HCT116 (cell line): ENCODE measurements around the gene PPY. TPM values are rescaled to one million over a fixed set of nuclear protein-coding genes. Genes with fewer than 3 reads are reported as not detected.
"Not testable (repeated sequence)": the region's sequence is repeated elsewhere in the genome, so short reads cannot be mapped to it uniquely, and the experiment has no call there.

Experiments
- ATAC-seq: fragments of 200-7000 bp; cut with Tn5 transposase; 2 replicates; pipeline ENCODE4 v1.9.1; 2020; ENCODE audit warnings: mild to moderate bottlenecking, moderate library complexity
- BruUV-seq: library from RNA; stranded (reverse); fragments of 400-500 nt; replicated peaks from 2 replicates; lab custom pipeline; 2021; lab: Mats Ljungman, UMichigan
- CTCF ChIA-PET: fragments of 300-600 bp; sonication (Branson Sonifier 250); formaldehyde crosslinking; loops from one replicate; lab custom pipeline; 2021; ENCODE audit warnings: antibody characterized with exemption; lab: Charles Lee
- POLR2A ChIA-PET: fragments of 300-600, 350-600 bp; sonication (Branson Sonifier 250); formaldehyde crosslinking; loops from one replicate; lab custom pipeline; 2021; ENCODE audit warnings: antibody characterized with exemption; lab: Charles Lee
- RAD21 ChIA-PET, 2 experiments: fragments of 300-600 bp; sonication (Branson Sonifier 250); formaldehyde crosslinking; loops; one replicate each; lab custom pipeline; 2023; ENCODE audit warnings: low total read pairs in 2 of 2; ENCODE audit not compliant: uncharacterized antibody in 2 of 2, unreplicated experiment in 2 of 2, low non-redundant PET in 1 of 2; lab: Charles Lee
- DNase-seq: peaks from one replicate; pipeline ENCODE4 v3.0.0-alpha.2; 2010; ENCODE audit warnings: low read depth, low spot score
- H2AFZ ChIP-seq: fragments of 200-600 bp; shearing (Covaris generic), sonication (generic); 2 replicates; pipeline ENCODE4 v1.6.1; 2017; ENCODE audit warnings: low read depth, mixed run types, mixed read lengths, antibody characterized with exemption, low read length; ENCODE audit not compliant: poor library complexity, severe bottlenecking
- H3K27ac ChIP-seq: 2 replicates; pipeline ENCODE4 v1.5.1; 2012; ENCODE audit warnings: low read depth, low read length
- H3K27me3 ChIP-seq: fragments of 200-600 bp; sonication (generic); 2 replicates; pipeline ENCODE4 v1.6.1; 2016; ENCODE audit warnings: mixed run types, low read length, mixed read lengths; ENCODE audit not compliant: insufficient read depth
- H3K36me3 ChIP-seq, 2 experiments: fragments of 200-500 bp in 1 of 2; fragments of 200-600 bp in 1 of 2; sonication (Bioruptor generic) in 1 of 2; sonication (generic) in 1 of 2; 2 replicates each; pipeline versions ENCODE4 v1.5.1 to v1.6.1; 2014 to 2016; ENCODE audit warnings: low read length in 2 of 2, inconsistent platforms in 1 of 2, mixed read lengths in 1 of 2, mixed run types in 1 of 2; ENCODE audit not compliant: insufficient read depth in 2 of 2, control insufficient read depth in 1 of 2
- H3K4me1 ChIP-seq, 2 experiments: fragments of 200-600 bp in 1 of 2; sonication (generic) in 1 of 2; 2 replicates each; pipeline versions ENCODE4 v1.5.1 to v1.6.1; 2012 to 2017; ENCODE audit warnings: low read length in 2 of 2, inconsistent platforms in 1 of 2, mild to moderate bottlenecking in 1 of 2, mixed read lengths in 1 of 2, mixed run types in 1 of 2, moderate library complexity in 1 of 2; ENCODE audit not compliant: insufficient read depth in 2 of 2, control insufficient read depth in 1 of 2
- H3K4me2 ChIP-seq: fragments of 200-600 bp; sonication (generic); 2 replicates; pipeline ENCODE4 v1.6.1; 2017; ENCODE audit warnings: mixed run types, low read length, mixed read lengths
- H3K4me3 ChIP-seq, 2 experiments: fragments of 200-600 bp in 1 of 2; sonication (generic) in 1 of 2; replicated peaks in 1 of 2; 2 replicates each; pipeline ENCODE4 v1.5.1; 2011 to 2016; ENCODE audit warnings: low read length in 2 of 2, control low read depth in 1 of 2, low read depth in 1 of 2, mild to moderate bottlenecking in 1 of 2, mixed read lengths in 1 of 2, mixed run types in 1 of 2
- H3K79me2 ChIP-seq: fragments of 200-600 bp; sonication (generic); 2 replicates; pipeline ENCODE4 v1.6.1; 2017; ENCODE audit warnings: mild to moderate bottlenecking, mixed run types, low read length, moderate library complexity, mixed read lengths; ENCODE audit not compliant: insufficient read depth
- H3K9ac ChIP-seq: fragments of 200-600 bp; sonication (generic); 2 replicates; pipeline ENCODE4 v1.6.1; 2016; ENCODE audit warnings: low read length, mixed read lengths
- H3K9me2 ChIP-seq: fragments of 200-600 bp; sonication (generic), shearing (Covaris generic); 2 replicates; pipeline ENCODE4 v1.6.1; 2017; ENCODE audit warnings: mixed run types, mild to moderate bottlenecking, moderate library complexity; ENCODE audit not compliant: insufficient read depth
- H3K9me3 ChIP-seq, 2 experiments: fragments of 200-500 bp in 1 of 2; fragments of 200-600 bp in 1 of 2; sonication (Bioruptor generic) in 1 of 2; sonication (generic) in 1 of 2; 2 replicates each; pipeline ENCODE4 v1.6.1; 2014 to 2017; ENCODE audit warnings: low read length in 2 of 2, mixed read lengths in 2 of 2, inconsistent platforms in 1 of 2, low read depth in 1 of 2, mild to moderate bottlenecking in 1 of 2, mixed run types in 1 of 2, moderate library complexity in 1 of 2; ENCODE audit not compliant: control insufficient read depth in 1 of 2, insufficient read depth in 1 of 2
- H4K20me1 ChIP-seq: fragments of 200-600 bp; sonication (generic), shearing (Covaris generic); 2 replicates; pipeline ENCODE4 v1.6.1; 2017; ENCODE audit warnings: mixed run types, mild to moderate bottlenecking, moderate library complexity; ENCODE audit not compliant: insufficient read depth
- CBX3 ChIP-seq: IDR thresholded peaks from 2 replicates; pipeline ENCODE4 v1.6.1; 2012; ENCODE audit warnings: low read depth
- ELF1 ChIP-seq: IDR thresholded peaks from 2 replicates; pipeline ENCODE4 v1.6.1; 2012; ENCODE audit warnings: low read depth, borderline replicate concordance
- POLR2AphosphoS5 ChIP-seq: IDR thresholded peaks from 2 replicates; pipeline ENCODE4 v1.6.1; 2011; ENCODE audit warnings: mild to moderate bottlenecking, low read depth, low read length, moderate library complexity
- SRF ChIP-seq: IDR thresholded peaks from 2 replicates; pipeline ENCODE4 v1.6.1; 2012; ENCODE audit warnings: low read depth
- intact Hi-C: fragments of 100-400 bp; cut with micrococcal nuclease; formaldehyde crosslinking; loops from 2 replicates; pipeline ENCODE4 v1.10.0; 2022
- total RNA-seq: library from RNA; stranded (reverse); gene quantifications from one replicate; pipeline ENCODE4 v1.2.1, GENCODE V29; 2021; ENCODE audit not compliant: unreplicated experiment

The PPY gene
- total RNA-seq, 1 experiment from 2014 or later, result not detected

DNA sequence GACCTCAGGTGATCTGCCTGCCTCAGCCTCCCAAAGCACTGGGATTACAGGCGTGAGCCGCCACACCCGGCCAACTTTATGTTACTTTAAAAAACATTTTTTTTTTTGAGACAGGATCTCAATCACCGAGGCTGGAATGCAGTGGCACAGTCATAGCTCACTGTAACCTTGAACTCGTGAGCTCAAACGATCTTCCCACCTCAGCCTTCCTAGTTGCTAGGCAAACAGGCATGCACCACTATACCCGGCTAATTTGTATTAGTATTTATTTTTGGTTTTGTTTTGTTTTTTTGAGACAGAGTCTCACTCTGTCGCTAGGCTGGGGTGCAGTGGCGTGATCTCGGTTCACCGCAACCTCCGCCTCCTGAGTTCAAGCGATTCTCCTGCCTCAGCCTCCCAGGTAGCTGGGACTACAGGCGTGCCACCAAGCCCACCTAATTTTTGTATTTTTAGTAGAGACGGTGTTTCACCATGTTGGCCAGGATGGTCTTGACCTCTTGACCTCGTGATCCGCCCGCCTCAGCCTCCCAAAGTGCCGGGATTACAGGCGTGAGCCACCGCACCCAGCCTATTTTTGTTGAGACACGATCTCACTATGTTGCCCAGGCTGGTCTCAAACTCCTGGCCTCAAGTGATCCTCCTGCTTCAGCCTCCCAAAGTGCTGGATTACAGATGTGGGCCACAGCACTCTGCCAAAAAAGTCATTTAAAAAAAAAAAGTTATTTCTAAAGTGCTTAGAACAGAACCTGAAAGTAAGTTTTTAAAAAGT is 30.4 kb upstream of the PPY start:
- H3K9ac ChIP-seq, RAD21 ChIA-PET, H3K36me3 ChIP-seq, H3K79me2 ChIP-seq, H3K4me1 ChIP-seq, H3K4me3 ChIP-seq, H3K9me2 ChIP-seq, H4K20me1 ChIP-seq, H3K9me3 ChIP-seq, H2AFZ ChIP-seq, ATAC-seq, intact Hi-C loops, H3K27ac ChIP-seq, CTCF ChIA-PET, H3K27me3 ChIP-seq, BruUV-seq, POLR2A ChIA-PET, DNase-seq, H3K4me2 ChIP-seq: not testable (repeated sequence)

DNA sequence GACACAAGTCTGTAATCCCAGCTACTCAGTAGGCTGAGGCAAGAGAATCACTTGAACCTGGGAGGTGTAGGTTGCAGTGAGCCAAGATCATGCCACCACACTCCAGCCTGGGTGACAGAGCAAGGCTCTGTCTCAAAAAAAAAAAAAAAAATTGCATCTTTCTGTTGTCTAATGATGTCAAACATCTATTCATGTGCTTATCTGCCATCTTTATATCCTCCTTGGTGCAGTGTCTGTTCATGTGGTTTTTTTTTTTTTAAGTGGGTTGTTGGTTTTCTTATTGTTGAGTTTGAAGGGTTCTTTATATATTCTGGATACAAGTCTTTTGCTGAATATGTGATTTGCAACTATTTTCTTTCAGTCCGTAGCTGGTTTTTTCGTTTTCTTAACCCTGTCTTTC is 29.2 kb upstream of the PPY start:
- H2AFZ ChIP-seq, H4K20me1 ChIP-seq, H3K4me3 ChIP-seq, H3K9me2 ChIP-seq, H3K9ac ChIP-seq, intact Hi-C loops, H3K27me3 ChIP-seq, BruUV-seq, H3K79me2 ChIP-seq, POLR2A ChIA-PET, H3K27ac ChIP-seq, RAD21 ChIA-PET, H3K4me1 ChIP-seq, ATAC-seq, H3K9me3 ChIP-seq, H3K36me3 ChIP-seq, CTCF ChIA-PET, DNase-seq, H3K4me2 ChIP-seq: not testable (repeated sequence)

DNA sequence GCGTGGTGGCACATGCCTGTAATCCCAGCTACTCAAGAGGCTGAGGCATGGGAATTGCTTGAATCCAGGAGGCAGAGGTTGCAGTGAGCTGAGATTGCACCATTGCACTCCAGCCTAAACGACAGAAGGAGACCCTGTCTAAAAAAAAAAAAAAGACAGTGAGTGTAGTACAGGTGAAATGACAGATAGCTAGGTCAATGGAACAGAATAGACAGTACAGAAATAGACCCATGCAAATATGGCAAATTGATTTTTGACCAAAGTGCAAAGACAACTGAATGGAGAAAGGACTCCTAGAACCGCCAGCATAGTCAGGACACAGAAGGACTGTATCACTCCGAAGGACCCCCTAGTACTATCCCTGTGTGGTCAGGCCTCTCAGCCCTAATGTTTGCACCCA is 28.1 kb upstream of the PPY start:
- DNase-seq (no peak), ATAC-seq (no peak)
- BruUV-seq, result no TSS peak
- no peak overlapping the region for H3K9ac ChIP-seq
- no peak overlapping the region for H3K4me2 ChIP-seq
- H2AFZ ChIP-seq, result no peak overlapping the region
- H3K4me1 ChIP-seq, result no peaks in the 10 kb centered on the region; a peak in 1 of 4 replicates
- CTCF ChIA-PET, result interaction anchor here (0.7 kb wide), 1 partner anchor 92 kb away, joined by 4 read pairs; no protein-coding TSS in a partner anchor
- intact Hi-C loops, result no loop called here
- H4K20me1 ChIP-seq, result no peaks in the 10 kb centered on the region
- H3K36me3 ChIP-seq, result no peaks in the 10 kb centered on the region
- H3K9me2 ChIP-seq, result no peaks in the 10 kb centered on the region
- no peak overlapping the region for H3K4me3 ChIP-seq
- TF ChIP-seq SRF (no peak), ELF1 (no peak), POLR2AphosphoS5 (no peak), CBX3 (no peak)
- no peak overlapping the region for H3K27ac ChIP-seq
- H3K27me3 ChIP-seq, result no peaks in the 10 kb centered on the region
- RAD21 ChIA-PET, result no interaction called here
- POLR2A ChIA-PET, result no interaction called here
- H3K79me2 ChIP-seq, result no peaks in the 10 kb centered on the region
- H3K9me3 ChIP-seq, result no peaks in the 10 kb centered on the region
